NOMO-1 treated with dmso at 0.1 percent for 144 hours (cell line): ENCODE measurements around the gene ABHD15.
A peak's percentile ranks its signal among the peaks of the same experiment; 100 is the strongest.

Experiments used
- DNase-seq: peaks from one replicate; lab custom pipeline; 2025; ENCODE audit not compliant: unreplicated experiment; lab: John Stamatoyannopoulos, UW

Gene ABHD15

GRCh38 chr17:29566473-29567303 is at the start of gene ABHD15:
Gene ABHD15, minus strand, starts transcription at chr17:29567037. Its CDS starts 71 bp downstream, at chr17:29566966.
- peak; percentile 56 for DNase-seq

GRCh38 chr17:29615492-29616299 is 48.9 kb upstream of the ABHD15 start:
- DNase-seq: peak; percentile 82

GRCh38 chr17:29615048-29615385 is 48.2 kb upstream of the ABHD15 start:
- DNase-seq: peak; percentile 15

- no peak for DNase-seq
Observed at GRCh38 chr17:29614349-29615047, 47.7 kb upstream of the ABHD15 start.

- no peak for DNase-seq
Observed at GRCh38 chr17:29613856-29614255, 47.0 kb upstream of the ABHD15 start.

GRCh38 chr17:29613352-29613837 is 46.6 kb upstream of the ABHD15 start:
- DNase-seq: peak; percentile 77

GRCh38 chr17:29612404-29613280 is 45.8 kb upstream of the ABHD15 start:
- DNase-seq: no peak

GRCh38 chr17:29612094-29612403 is 45.2 kb upstream of the ABHD15 start:
- DNase-seq: no peak

- DNase-seq: no peak
Observed at GRCh38 chr17:29611351-29612093, 44.7 kb upstream of the ABHD15 start.

- DNase-seq: no peak
Observed at GRCh38 chr17:29610395-29610794, 43.6 kb upstream of the ABHD15 start.

- DNase-seq: no peak
Observed at GRCh38 chr17:29608986-29609385, 42.1 kb upstream of the ABHD15 start.

GRCh38 chr17:29607557-29608195 is 40.8 kb upstream of the ABHD15 start:
- DNase-seq: no peak

- DNase-seq: no peak
Observed at GRCh38 chr17:29603109-29603674, 36.4 kb upstream of the ABHD15 start.

GRCh38 chr17:29597361-29598172 is 30.7 kb upstream of the ABHD15 start:
- no peak for DNase-seq

GRCh38 chr17:29596811-29597210 is 30.0 kb upstream of the ABHD15 start:
- no peak for DNase-seq

GRCh38 chr17:29595943-29596774 is 29.3 kb upstream of the ABHD15 start:
- DNase-seq: no peak
